Esophagus muscularis mucosa (tissue), 4 donors: ENCODE results near the gene MSI2. TPM values are rescaled to one million over a fixed set of nuclear protein-coding genes. Genes with fewer than 3 reads are reported as not detected.

Experiments
- DNase-seq: peaks from one replicate; pipeline ENCODE4 v3.0.0-alpha.2; 2017; ENCODE audit errors: extremely low spot score
- H3K27ac ChIP-seq, 4 donors: fragments of 200-600 bp; sonication (generic); replicated peaks in 1 of 4; 1 replicate in 3 of 4; 2 replicates in 1 of 4; pipeline ENCODE4 v1.5.1; 2016 to 2019; ENCODE audit warnings: mild to moderate bottlenecking in 1 of 4
- H3K27me3 ChIP-seq, 4 donors: fragments of 200-600 bp; sonication (generic); one replicate each; pipeline versions ENCODE4 v1.5.1 to v1.6.0; 2016 to 2019
- H3K36me3 ChIP-seq, 4 donors: fragments of 200-600 bp; sonication (generic); one replicate each; pipeline ENCODE4 v1.5.1; 2016 to 2019
- H3K4me1 ChIP-seq, 4 donors: fragments of 200-600 bp; sonication (generic); one replicate each; pipeline ENCODE4 v1.5.1; 2016 to 2019
- H3K4me3 ChIP-seq, 4 donors: fragments of 200-600 bp; sonication (generic); 1 replicate in 2 of 4; 2 replicates in 2 of 4; pipeline ENCODE4 v1.5.1; 2016 to 2019; ENCODE audit warnings: mild to moderate bottlenecking in 4 of 4, moderate library complexity in 1 of 4
- H3K9me3 ChIP-seq, 4 donors: fragments of 200-600 bp; sonication (generic); 1 replicate in 3 of 4; 2 replicates in 1 of 4; pipeline ENCODE4 v1.5.1; 2016 to 2019
- EP300 ChIP-seq: sonication (generic); formaldehyde crosslinking; IDR thresholded peaks from one replicate; pipeline ENCODE4 v1.6.1; 2017; ENCODE audit warnings: antibody characterized with exemption
- POLR2A ChIP-seq: fragments of 450-650 bp; IDR thresholded peaks from one replicate; pipeline ENCODE4 v1.6.1; 2017; ENCODE audit warnings: antibody characterized with exemption, moderate library complexity, mild to moderate bottlenecking, low read depth
- POLR2AphosphoS5 ChIP-seq, 2 donors: sonication (generic); formaldehyde crosslinking; IDR thresholded peaks; one replicate each; pipeline ENCODE4 v1.6.1; 2017; ENCODE audit warnings: antibody characterized with exemption in 2 of 2
- WGBS: methylation state at CpG from one replicate; pipeline ENCODE4 v1.1.5; 2018; 5-methylcytosine and 5-hydroxymethylcytosine counted together
- intact Hi-C: fragments of 100-400 bp; cut with DNase I; formaldehyde crosslinking; loops from one replicate; pipeline ENCODE4 v1.15.1; 2023
- total RNA-seq, 4 donors: library from RNA; depleted of rRNA; stranded (reverse); fragments of >200 nt; gene quantifications; one replicate each; pipeline versions ENCODE4 v1.1.0 to v1.2.1, GENCODE V29; 2016
- TF ChIP-seq, protein P1 (sequence below), 3 experiments: fragments of 200-600 bp in 2 of 3; fragments of 450-650 bp in 1 of 3; sonication (generic) in 2 of 3; IDR thresholded peaks; one replicate each; pipeline ENCODE4 v1.5.1; 2017 to 2019; ENCODE audit warnings: antibody characterized with exemption in 3 of 3, mild to moderate bottlenecking in 2 of 3, moderate library complexity in 1 of 3

Gene MSI2
- total RNA-seq, 4 donors from 2014 or later, result 28.8 to 39.0 (median 29.6) TPM

DNA sequence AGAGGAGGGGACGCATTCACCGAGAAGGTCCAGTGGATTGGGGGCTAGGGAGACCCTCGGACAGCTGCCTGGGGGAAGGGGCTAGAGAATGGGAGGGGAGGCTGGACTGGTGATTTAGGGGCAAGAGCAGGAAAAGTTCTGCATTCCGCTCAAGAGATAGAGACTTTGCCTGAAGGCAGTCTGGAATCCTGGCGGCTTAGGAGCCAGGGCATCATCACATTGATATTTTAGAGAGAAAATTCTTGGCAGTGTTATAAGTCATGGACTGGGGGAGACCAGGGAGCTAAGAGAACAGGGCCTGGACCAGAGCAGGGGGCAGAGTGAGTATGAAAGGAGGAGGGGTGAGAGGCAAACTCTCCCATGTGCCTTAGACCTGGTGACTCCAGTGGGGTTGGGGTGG, 35.8 kb downstream of the MSI2 start:
- Histone ChIP-seq H3K27me3 (no peaks in the 10 kb centered on the region), H3K4me3 (no peak overlapping the region), H3K27ac (no peak overlapping the region), H3K4me1 (peaks cover 13 to 42% (median 34%) of the 10 kb centered on the region in 4 donors), H3K36me3 (no peaks in the 10 kb centered on the region), H3K9me3 (no peaks in the 10 kb centered on the region)
- intact Hi-C loops, result no loop called here
- WGBS, result 99% methylated on average over 5 of the region's 5 CpGs
- DNase-seq, result no peak
- TF ChIP-seq EP300 (no peak), POLR2A (no peak), POLR2AphosphoS5 (IDR thresholded peaks at IDR 0.05) (no peak)
- TF ChIP-seq, protein P1, sequence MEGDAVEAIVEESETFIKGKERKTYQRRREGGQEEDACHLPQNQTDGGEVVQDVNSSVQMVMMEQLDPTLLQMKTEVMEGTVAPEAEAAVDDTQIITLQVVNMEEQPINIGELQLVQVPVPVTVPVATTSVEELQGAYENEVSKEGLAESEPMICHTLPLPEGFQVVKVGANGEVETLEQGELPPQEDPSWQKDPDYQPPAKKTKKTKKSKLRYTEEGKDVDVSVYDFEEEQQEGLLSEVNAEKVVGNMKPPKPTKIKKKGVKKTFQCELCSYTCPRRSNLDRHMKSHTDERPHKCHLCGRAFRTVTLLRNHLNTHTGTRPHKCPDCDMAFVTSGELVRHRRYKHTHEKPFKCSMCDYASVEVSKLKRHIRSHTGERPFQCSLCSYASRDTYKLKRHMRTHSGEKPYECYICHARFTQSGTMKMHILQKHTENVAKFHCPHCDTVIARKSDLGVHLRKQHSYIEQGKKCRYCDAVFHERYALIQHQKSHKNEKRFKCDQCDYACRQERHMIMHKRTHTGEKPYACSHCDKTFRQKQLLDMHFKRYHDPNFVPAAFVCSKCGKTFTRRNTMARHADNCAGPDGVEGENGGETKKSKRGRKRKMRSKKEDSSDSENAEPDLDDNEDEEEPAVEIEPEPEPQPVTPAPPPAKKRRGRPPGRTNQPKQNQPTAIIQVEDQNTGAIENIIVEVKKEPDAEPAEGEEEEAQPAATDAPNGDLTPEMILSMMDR (IDR thresholded peaks at IDR 0.05), result no peak

DNA sequence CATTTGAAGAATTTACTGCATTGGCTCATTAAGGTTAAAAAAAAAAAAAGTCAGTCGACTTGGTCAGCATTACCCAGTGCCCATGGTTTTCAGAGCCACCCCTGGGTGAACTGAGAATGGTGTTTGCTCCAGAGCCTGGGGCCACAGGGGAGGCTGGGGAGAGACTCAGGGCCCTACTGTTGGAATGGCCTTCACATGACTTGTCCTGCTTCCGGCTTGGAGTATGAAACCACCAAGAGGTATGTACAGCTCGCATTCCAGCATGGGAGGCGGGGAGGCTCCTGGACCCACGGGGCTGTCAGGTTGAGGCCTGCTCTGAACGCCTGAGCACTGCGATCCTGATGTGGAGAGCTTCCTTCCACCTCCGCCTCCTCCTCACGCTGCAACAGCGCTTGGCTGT, 36.8 kb downstream of the MSI2 start:
- WGBS, result 94% methylated on average over 10 of the region's 10 CpGs
- no peak overlapping the region for H3K4me3 ChIP-seq
- intact Hi-C loops, result no loop called here

DNA sequence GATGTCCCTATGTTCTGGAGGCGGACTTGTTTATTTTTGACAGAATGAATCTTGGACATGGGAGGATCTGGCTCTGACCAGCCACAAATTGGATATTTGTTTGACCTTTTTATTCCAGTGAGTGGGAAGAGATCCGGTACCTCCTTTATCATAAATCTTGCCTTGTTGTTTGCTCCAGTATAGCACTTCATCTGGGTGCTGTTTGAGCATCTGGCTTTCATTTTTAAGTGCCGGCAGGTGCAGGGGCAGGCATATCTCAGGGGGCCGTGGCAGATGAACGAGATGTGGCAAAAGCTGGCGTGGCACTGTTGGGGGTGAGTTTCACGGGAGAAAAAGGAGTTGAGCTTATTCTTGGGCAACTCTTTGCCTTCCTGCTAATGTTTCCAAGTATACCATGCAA, 37.8 kb downstream of the MSI2 start:
- 79% methylated on average over 7 of the region's 7 CpGs for WGBS
- no peak overlapping the region for H3K4me3 ChIP-seq
- TF ChIP-seq POLR2A (no peak), EP300 (no peak), POLR2AphosphoS5 (IDR thresholded peaks at IDR 0.05) (no peak)
- TF ChIP-seq, protein P1 (IDR thresholded peaks at IDR 0.05), result no peak
- no peaks in the 10 kb centered on the region for H3K27me3 ChIP-seq
- H3K4me1 ChIP-seq, result peaks cover 3 to 22% (median 18%) of the 10 kb centered on the region in 4 donors
- H3K36me3 ChIP-seq, result peaks cover 0 to 12% (median 4%) of the 10 kb centered on the region in 4 donors
- intact Hi-C loops, result no loop called here
- no peak for DNase-seq
- no peaks in the 10 kb centered on the region for H3K9me3 ChIP-seq
- no peak overlapping the region for H3K27ac ChIP-seq

More for the DNA sequence above, 36.8 kb downstream of the MSI2 start:
- Histone ChIP-seq H3K27ac (no peak overlapping the region), H3K27me3 (no peaks in the 10 kb centered on the region), H3K9me3 (no peaks in the 10 kb centered on the region), H3K36me3 (peaks cover 0 to 6% (median 1%) of the 10 kb centered on the region in 4 donors), H3K4me1 (peaks cover 9 to 32% (median 28%) of the 10 kb centered on the region in 4 donors)
- DNase-seq, result no peak
- no peak for TF ChIP-seq EP300
- TF ChIP-seq POLR2AphosphoS5 (IDR thresholded peaks at IDR 0.05), result no peak
- TF ChIP-seq, protein P1 (IDR thresholded peaks at IDR 0.05), result no peak
- no peak for TF ChIP-seq POLR2A

DNA sequence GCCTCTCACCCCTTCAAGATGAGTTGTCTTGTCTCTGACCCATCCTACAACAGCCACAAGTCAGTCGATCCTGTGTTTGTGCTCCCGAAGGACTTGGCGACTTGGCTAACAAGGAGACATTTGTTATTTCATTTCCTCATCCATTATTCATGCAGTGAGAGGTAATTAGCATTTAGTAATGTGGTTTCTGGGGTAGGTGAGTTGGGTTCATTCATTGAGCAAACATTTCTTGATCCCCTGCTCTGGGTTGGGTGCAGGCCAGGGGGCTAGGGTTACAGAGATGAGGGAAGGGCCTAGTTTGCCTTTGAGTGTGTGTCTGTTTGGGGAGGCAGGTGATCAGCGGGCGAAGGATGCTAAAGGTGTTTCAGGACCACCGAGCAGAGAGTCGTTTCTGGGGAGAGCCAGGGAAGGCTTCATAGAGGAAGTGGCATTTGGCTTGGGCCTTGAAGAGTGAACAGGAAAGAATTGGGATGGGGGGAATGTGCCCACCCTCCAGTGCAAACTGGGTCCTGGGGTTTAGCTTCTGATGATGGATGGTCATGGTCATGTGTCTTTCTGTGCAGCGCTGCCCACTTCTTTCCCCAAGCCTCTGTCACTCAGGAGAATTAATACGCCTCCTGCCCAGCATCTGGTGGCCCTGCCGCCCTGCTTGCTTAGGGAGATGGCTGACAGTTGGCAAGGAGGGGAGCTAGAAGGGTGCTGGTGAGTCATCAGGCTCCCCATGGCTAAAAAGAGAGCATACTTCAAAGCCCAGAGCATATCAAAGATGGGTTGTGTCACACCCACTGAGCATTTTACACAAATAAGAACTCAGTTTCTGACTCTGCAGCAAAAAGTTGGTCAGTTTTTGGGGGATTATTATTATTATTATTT, 38.5 kb downstream of the MSI2 start:
- H3K27me3 ChIP-seq, result no peaks in the 10 kb centered on the region
- H3K9me3 ChIP-seq, result no peaks in the 10 kb centered on the region
- TF ChIP-seq, protein P1 (IDR thresholded peaks at IDR 0.05), result no peak
- TF ChIP-seq POLR2A (no peak), POLR2AphosphoS5 (IDR thresholded peaks at IDR 0.05) (no peak), EP300 (no peak)
- peaks cover 3 to 15% (median 10%) of the 10 kb centered on the region in 4 donors for H3K4me1 ChIP-seq
- WGBS, result 86% methylated on average over 10 of the region's 10 CpGs
- no peak for DNase-seq
- peaks cover 0 to 12% (median 4%) of the 10 kb centered on the region in 4 donors for H3K36me3 ChIP-seq
- H3K27ac ChIP-seq, result no peak overlapping the region
- no peak overlapping the region for H3K4me3 ChIP-seq
- intact Hi-C loops, result no loop called here
